ENCODE data around the gene PALM2AKAP2.

Gene PALM2AKAP2

GRCh38 chr9:109781541-109782197, 1.7 kb downstream of the PALM2AKAP2 start:
- Histone ChIP-seq H3K36me3 (no peaks in the 10 kb centered on the region), H3K4me3 (ENCODE audit: low read depth, low read length) (no peak overlapping the region), H3K9me3 (ENCODE audit: severe bottlenecking) (no peaks in the 10 kb centered on the region), H3K27me3 (ENCODE audit: insufficient read depth, low read depth, severe bottlenecking) (peaks cover 96% of the 10 kb centered on the region), H3K27ac (no peak overlapping the region)
- TF ChIP-seq CTCF (IDR thresholded peaks at IDR 0.05; ENCODE audit: low read depth, low read length): no peak
- no peak for DNase-seq

- Histone ChIP-seq H3K27ac (no peak overlapping the region), H3K9me3 (ENCODE audit: severe bottlenecking) (no peaks in the 10 kb centered on the region), H3K36me3 (no peaks in the 10 kb centered on the region), H3K4me3 (ENCODE audit: low read depth, low read length) (no peak overlapping the region), H3K27me3 (ENCODE audit: insufficient read depth, low read depth, severe bottlenecking) (peaks cover 100% of the 10 kb centered on the region)
- no peak for DNase-seq
- no peak for TF ChIP-seq CTCF (IDR thresholded peaks at IDR 0.05; ENCODE audit: low read depth, low read length)
These were observed 7.7 kb downstream of the PALM2AKAP2 start for GRCh38 chr9:109787735-109788134.

- H3K4me3 ChIP-seq (ENCODE audit: low read depth, low read length): no peak overlapping the region
- H3K9me3 ChIP-seq (ENCODE audit: severe bottlenecking): no peaks in the 10 kb centered on the region
- H3K27ac ChIP-seq: no peak overlapping the region
- TF ChIP-seq CTCF (IDR thresholded peaks at IDR 0.05; ENCODE audit: low read depth, low read length): no peak
- H3K36me3 ChIP-seq: no peaks in the 10 kb centered on the region
- no peak for DNase-seq
- H3K27me3 ChIP-seq (ENCODE audit: insufficient read depth, low read depth, severe bottlenecking): peaks cover 100% of the 10 kb centered on the region
These were observed 9.6 kb downstream of the PALM2AKAP2 start for GRCh38 chr9:109789556-109789955.

GRCh38 chr9:109789971-109790370, 10.0 kb downstream of the PALM2AKAP2 start:
- Histone ChIP-seq H3K9me3 (ENCODE audit: severe bottlenecking) (no peaks in the 10 kb centered on the region), H3K27me3 (ENCODE audit: insufficient read depth, low read depth, severe bottlenecking) (peaks cover 100% of the 10 kb centered on the region), H3K36me3 (no peaks in the 10 kb centered on the region), H3K4me3 (ENCODE audit: low read depth, low read length) (no peak overlapping the region), H3K27ac (no peak overlapping the region)
- no peak for TF ChIP-seq CTCF (IDR thresholded peaks at IDR 0.05; ENCODE audit: low read depth, low read length)
- no peak for DNase-seq

GRCh38 chr9:109791003-109791677, 11.1 kb downstream of the PALM2AKAP2 start:
- TF ChIP-seq CTCF (IDR thresholded peaks at IDR 0.05; ENCODE audit: low read depth, low read length): no peak
- Histone ChIP-seq H3K4me3 (ENCODE audit: low read depth, low read length) (no peak overlapping the region), H3K36me3 (no peaks in the 10 kb centered on the region), H3K27me3 (ENCODE audit: insufficient read depth, low read depth, severe bottlenecking) (peaks cover 100% of the 10 kb centered on the region), H3K9me3 (ENCODE audit: severe bottlenecking) (no peaks in the 10 kb centered on the region), H3K27ac (no peak overlapping the region)
- no peak for DNase-seq

Measured in WERI-Rb-1 (cell line).